PC-9 (cell line): ENCODE data around the gene OBSCN. TPM values are rescaled to one million over a fixed set of nuclear protein-coding genes. Genes with fewer than 3 reads are reported as not detected.

Experiments used
- BruUV-seq: library from RNA; stranded (reverse); fragments of 400-500 nt; replicated peaks from 2 replicates; lab custom pipeline; 2021; lab: Mats Ljungman, UMichigan
- CTCF ChIA-PET: fragments of 300-600 bp; sonication (Branson Sonifier 250); formaldehyde crosslinking; loops from one replicate; lab custom pipeline; 2022; ENCODE audit warnings: antibody characterized with exemption; lab: Charles Lee
- POLR2A ChIA-PET: fragments of 300-600 bp; sonication (Branson Sonifier 250); formaldehyde crosslinking; loops from one replicate; lab custom pipeline; 2022; ENCODE audit warnings: antibody characterized with exemption; ENCODE audit not compliant: unreplicated experiment; lab: Charles Lee
- DNase-seq, 2 experiments: peaks; one replicate each; pipeline versions ENCODE4 v3.0.0 to v3.0.0-alpha.2; 2015 to 2022; ENCODE audit warnings: mixed read lengths in 1 of 2
- H2AFZ ChIP-seq: fragments of 200-600 bp; sonication (generic); 2 replicates; pipeline ENCODE4 v1.8.1; 2017; ENCODE audit warnings: antibody characterized with exemption
- H3F3A ChIP-seq: fragments of 200-600 bp; sonication (generic); 2 replicates; pipeline ENCODE4 v1.8.1; 2017; ENCODE audit warnings: antibody characterized with exemption, mild to moderate bottlenecking, low read depth; ENCODE audit not compliant: insufficient read depth
- H3K27ac ChIP-seq: fragments of 200-600 bp; sonication (generic); 2 replicates; pipeline ENCODE4 v1.6.1; 2016; ENCODE audit warnings: mixed run types
- H3K27me3 ChIP-seq: fragments of 200-600 bp; sonication (generic); 2 replicates; pipeline ENCODE4 v1.6.1; 2016; ENCODE audit warnings: low read depth, mixed run types; ENCODE audit not compliant: insufficient read depth
- H3K36me3 ChIP-seq: fragments of 200-600 bp; sonication (generic); 2 replicates; pipeline ENCODE4 v1.6.1; 2016; ENCODE audit warnings: low read depth, mixed run types
- H3K4me1 ChIP-seq: fragments of 200-600 bp; sonication (generic); replicated peaks from 2 replicates; pipeline ENCODE4 v1.6.1; 2016; ENCODE audit warnings: mixed run types; ENCODE audit not compliant: insufficient read depth
- H3K4me2 ChIP-seq: fragments of 200-600 bp; sonication (generic); 2 replicates; pipeline ENCODE4 v1.6.1; 2017; ENCODE audit warnings: mixed run types
- H3K4me3 ChIP-seq: fragments of 200-600 bp; sonication (generic); 2 replicates; pipeline ENCODE4 v1.6.1; 2016; ENCODE audit warnings: mixed run types
- H3K79me2 ChIP-seq: fragments of 200-600 bp; sonication (generic); 2 replicates; pipeline ENCODE4 v1.6.1; 2017; ENCODE audit warnings: low read depth, mixed run types
- H3K9me2 ChIP-seq: fragments of 200-600 bp; sonication (generic); 2 replicates; pipeline ENCODE4 v1.8.1; 2017; ENCODE audit warnings: mild to moderate bottlenecking; ENCODE audit not compliant: insufficient read depth
- H3K9me3 ChIP-seq: fragments of 200-600 bp; sonication (generic); 2 replicates; pipeline ENCODE4 v1.8.1; 2016; ENCODE audit warnings: low read depth; ENCODE audit not compliant: insufficient read depth
- H4K20me1 ChIP-seq: fragments of 200-600 bp; sonication (generic); 2 replicates; pipeline ENCODE4 v1.8.1; 2017; ENCODE audit not compliant: insufficient read depth
- EZH2 ChIP-seq: fragments of 200-600 bp; sonication (generic); IDR thresholded peaks from 2 replicates; pipeline ENCODE4 v1.8.0; 2017; ENCODE audit warnings: antibody characterized with exemption, low read depth
- intact Hi-C: fragments of 100-400 bp; cut with micrococcal nuclease; formaldehyde crosslinking; loops from one replicate; pipeline ENCODE4 v1.10.0; 2022; ENCODE audit not compliant: unreplicated experiment
- total RNA-seq: library from RNA; stranded (reverse); gene quantifications from 2 replicates; pipeline ENCODE4 v1.2.3, GENCODE V29; 2021
- TF ChIP-seq, protein P1 (sequence below): fragments of 200-600 bp; sonication (generic); conservative IDR thresholded peaks from 2 replicates; pipeline ENCODE4 v1.6.1; 2017; ENCODE audit warnings: mixed run types, antibody characterized with exemption, mild to moderate bottlenecking, moderate library complexity

Gene OBSCN
- total RNA-seq, 1 experiment from 2014 or later: 62.9 TPM

DNA sequence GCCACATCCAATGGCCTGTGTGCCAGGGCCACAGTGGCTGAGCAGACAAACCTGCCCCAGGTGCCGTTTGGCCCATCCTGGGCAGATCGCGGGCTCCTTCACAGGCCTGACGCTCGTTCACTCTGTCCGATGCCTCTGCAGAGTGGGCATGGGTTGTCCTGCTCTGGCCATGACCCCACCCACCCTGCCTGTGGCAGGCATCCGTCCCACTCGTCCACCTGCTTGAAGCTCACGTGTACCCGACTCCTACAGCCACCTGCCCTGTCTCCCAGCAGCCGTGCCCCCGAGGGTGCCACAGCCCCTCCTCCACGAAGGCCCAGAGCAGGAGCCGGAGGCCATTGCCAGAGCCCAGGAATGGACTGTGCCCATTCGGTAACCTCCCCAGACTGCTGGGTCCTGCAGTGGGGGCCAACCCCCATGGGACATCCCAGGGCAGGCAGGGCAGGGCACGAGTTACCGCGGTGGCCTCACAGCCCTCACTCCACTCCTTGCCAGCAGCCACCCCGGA lies 156.9 kb downstream of the OBSCN start:
- Histone ChIP-seq H3K79me2 (no peaks in the 10 kb centered on the region), H4K20me1 (no peaks in the 10 kb centered on the region), H3K9me3 (no peaks in the 10 kb centered on the region), H3K4me1 (peaks cover 12% of the 10 kb centered on the region), H3K27me3 (no peaks in the 10 kb centered on the region), H3K4me3 (no peak overlapping the region), H3K36me3 (no peaks in the 10 kb centered on the region), H3K9me2 (no peaks in the 10 kb centered on the region), H2AFZ (no peak overlapping the region), H3K4me2 (no peak overlapping the region), H3F3A (no peaks in the 10 kb centered on the region; the same call in 1 of the 2 replicates), H3K27ac (no peak overlapping the region)
- POLR2A ChIA-PET: no interaction called here
- intact Hi-C loops: no loop called here
- DNase-seq: no peak
- no TSS peak for BruUV-seq
- no peak for TF ChIP-seq EZH2
- TF ChIP-seq, protein P1, sequence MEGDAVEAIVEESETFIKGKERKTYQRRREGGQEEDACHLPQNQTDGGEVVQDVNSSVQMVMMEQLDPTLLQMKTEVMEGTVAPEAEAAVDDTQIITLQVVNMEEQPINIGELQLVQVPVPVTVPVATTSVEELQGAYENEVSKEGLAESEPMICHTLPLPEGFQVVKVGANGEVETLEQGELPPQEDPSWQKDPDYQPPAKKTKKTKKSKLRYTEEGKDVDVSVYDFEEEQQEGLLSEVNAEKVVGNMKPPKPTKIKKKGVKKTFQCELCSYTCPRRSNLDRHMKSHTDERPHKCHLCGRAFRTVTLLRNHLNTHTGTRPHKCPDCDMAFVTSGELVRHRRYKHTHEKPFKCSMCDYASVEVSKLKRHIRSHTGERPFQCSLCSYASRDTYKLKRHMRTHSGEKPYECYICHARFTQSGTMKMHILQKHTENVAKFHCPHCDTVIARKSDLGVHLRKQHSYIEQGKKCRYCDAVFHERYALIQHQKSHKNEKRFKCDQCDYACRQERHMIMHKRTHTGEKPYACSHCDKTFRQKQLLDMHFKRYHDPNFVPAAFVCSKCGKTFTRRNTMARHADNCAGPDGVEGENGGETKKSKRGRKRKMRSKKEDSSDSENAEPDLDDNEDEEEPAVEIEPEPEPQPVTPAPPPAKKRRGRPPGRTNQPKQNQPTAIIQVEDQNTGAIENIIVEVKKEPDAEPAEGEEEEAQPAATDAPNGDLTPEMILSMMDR: no peak
- CTCF ChIA-PET: no interaction called here

DNA sequence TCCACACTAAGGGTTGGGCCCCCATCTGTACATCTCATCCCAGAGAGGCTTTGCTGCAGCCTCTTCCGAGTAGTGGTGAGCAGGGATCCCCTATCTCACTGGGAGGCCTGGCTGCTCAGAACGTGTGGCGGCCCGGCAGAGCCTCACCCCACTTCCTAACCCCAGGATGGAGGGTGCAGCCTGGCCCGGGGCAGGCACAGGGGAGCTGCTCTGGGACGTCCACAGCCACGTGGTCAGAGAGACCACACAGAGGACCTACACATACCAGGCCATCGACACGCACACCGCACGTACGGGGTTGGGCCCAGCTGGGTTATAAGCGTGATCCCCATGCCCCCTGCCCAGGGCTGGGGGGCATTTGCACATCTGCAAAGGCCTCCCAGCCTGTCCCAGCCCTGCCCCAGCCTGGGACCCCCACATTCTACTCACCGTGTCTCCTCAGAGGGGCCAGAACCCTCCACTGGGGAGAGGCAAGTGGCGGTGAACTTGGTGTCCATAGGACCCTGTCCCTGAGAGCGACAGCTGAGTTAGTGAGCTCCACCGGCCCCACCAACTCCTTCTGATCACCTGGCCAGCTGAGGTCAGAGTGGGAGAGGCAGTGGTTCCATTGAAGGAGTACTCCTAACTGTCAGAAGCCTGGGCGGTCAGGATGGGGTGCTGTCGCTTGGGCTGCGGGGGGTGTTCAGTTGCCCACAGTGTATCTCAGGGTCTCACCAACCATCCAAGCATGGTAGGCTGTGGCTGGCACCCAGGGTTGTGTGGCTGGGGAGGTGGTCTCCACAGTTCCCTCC lies 157.6 kb downstream of the OBSCN start:
- peaks cover 2% of the 10 kb centered on the region; the same call in 1 of the 2 replicates for H3F3A ChIP-seq
- no peak for DNase-seq
- no peak overlapping the region for H3K4me3 ChIP-seq
- no peak overlapping the region for H3K4me2 ChIP-seq
- TF ChIP-seq, protein P1: no peak
- no peak for TF ChIP-seq EZH2
- no peaks in the 10 kb centered on the region for H3K36me3 ChIP-seq
- intact Hi-C loops: no loop called here
- H3K79me2 ChIP-seq: no peaks in the 10 kb centered on the region
- no peak overlapping the region for H3K27ac ChIP-seq
- H3K4me1 ChIP-seq: peaks cover 15% of the 10 kb centered on the region
- no peaks in the 10 kb centered on the region for H3K9me2 ChIP-seq
- H2AFZ ChIP-seq: no peak overlapping the region
- no peaks in the 10 kb centered on the region for H3K9me3 ChIP-seq
- H3K27me3 ChIP-seq: no peaks in the 10 kb centered on the region
- BruUV-seq: no TSS peak
- H4K20me1 ChIP-seq: no peaks in the 10 kb centered on the region
- POLR2A ChIA-PET: no interaction called here
- CTCF ChIA-PET: interaction anchor here (0.6 kb wide), 1 partner anchor 366 kb away, joined by 3 read pairs; no protein-coding TSS in a partner anchor

DNA sequence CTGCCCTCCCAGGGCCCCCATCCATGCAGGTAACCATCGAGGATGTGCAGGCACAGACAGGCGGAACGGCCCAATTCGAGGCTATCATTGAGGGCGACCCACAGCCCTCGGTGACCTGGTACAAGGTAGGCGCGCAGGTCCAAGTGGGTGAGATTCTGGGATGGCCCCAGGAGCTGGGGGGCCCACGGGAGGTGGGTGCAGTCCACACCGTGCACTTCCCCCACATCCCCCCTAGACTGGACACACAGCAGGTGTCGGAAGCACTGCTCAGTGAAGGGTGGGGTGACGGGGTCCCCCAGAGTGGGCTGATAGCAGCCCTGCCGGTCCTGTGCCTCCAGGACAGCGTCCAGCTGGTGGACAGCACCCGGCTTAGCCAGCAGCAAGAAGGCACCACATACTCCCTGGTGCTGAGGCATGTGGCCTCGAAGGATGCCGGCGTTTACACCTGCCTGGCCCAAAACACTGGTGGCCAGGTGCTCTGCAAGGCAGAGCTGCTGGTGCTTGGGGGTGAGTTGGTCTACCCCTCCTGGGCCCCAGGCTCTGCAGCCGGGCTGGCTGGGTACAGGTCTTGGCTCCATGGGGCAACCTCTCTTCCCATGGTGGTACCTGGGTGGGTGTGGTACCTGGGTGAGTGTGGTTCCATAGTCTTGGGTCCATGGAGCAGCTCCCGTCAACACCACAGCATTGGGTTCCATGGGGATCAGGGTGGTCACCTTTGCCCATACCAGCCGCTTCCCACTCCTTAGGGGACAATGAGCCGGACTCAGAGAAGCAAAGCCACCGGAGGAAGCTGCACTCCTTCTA lies 158.4 kb downstream of the OBSCN start:
- no peaks in the 10 kb centered on the region for H4K20me1 ChIP-seq
- H3K9me2 ChIP-seq: no peaks in the 10 kb centered on the region
- ChIA-PET POLR2A (no interaction called here), CTCF (interaction anchor here (0.6 kb wide), 1 partner anchor 367 kb away, joined by 3 read pairs; no protein-coding TSS in a partner anchor)
- DNase-seq: no peak
- intact Hi-C loops: no loop called here
- H3K9me3 ChIP-seq: no peaks in the 10 kb centered on the region
- no peak overlapping the region for H3K27ac ChIP-seq
- no TSS peak for BruUV-seq
- H3K4me2 ChIP-seq: no peak overlapping the region
- no peak for TF ChIP-seq EZH2
- TF ChIP-seq, protein P1: no peak
- H3K79me2 ChIP-seq: no peaks in the 10 kb centered on the region
- peaks cover 8% of the 10 kb centered on the region; the same call in 1 of the 2 replicates for H3F3A ChIP-seq
- H3K36me3 ChIP-seq: no peaks in the 10 kb centered on the region
- H2AFZ ChIP-seq: no peak overlapping the region
- H3K4me1 ChIP-seq: peaks cover 21% of the 10 kb centered on the region
- no peak overlapping the region for H3K4me3 ChIP-seq
- H3K27me3 ChIP-seq: no peaks in the 10 kb centered on the region
